Mesodermal cell (in vitro differentiated cells): ENCODE data around the gene CALCB. TPM values are rescaled to one million over a fixed set of nuclear protein-coding genes. Genes with fewer than 3 reads are reported as not detected.
A peak's percentile ranks its signal among the peaks of the same experiment; 100 is the strongest.
"Not testable (repeated sequence)": the region's sequence is repeated elsewhere in the genome, so short reads cannot be mapped to it uniquely, and the experiment has no call there.

Experiments
- H3K27ac ChIP-seq: 2 replicates; pipeline ENCODE4 v1.7.0; 2013; ENCODE audit warnings: mild to moderate bottlenecking, low read depth, low read length, moderate library complexity; ENCODE audit not compliant: severe bottlenecking
- H3K36me3 ChIP-seq: 2 replicates; pipeline ENCODE4 v1.7.1; 2013; ENCODE audit warnings: mild to moderate bottlenecking, low read length, moderate library complexity; ENCODE audit not compliant: control insufficient read depth, insufficient read depth
- H3K4me1 ChIP-seq: one replicate; pipeline ENCODE4 v1.7.1; 2013; ENCODE audit warnings: mild to moderate bottlenecking, low read length; ENCODE audit not compliant: insufficient read depth, control insufficient read depth, poor library complexity, severe bottlenecking
- H3K4me3 ChIP-seq: 2 replicates; pipeline ENCODE4 v1.7.0; 2013; ENCODE audit warnings: low read length, control low read depth, mild to moderate bottlenecking; ENCODE audit not compliant: insufficient read depth, poor library complexity, severe bottlenecking; ENCODE audit errors: extremely low read depth
- H3K9me3 ChIP-seq: 2 replicates; pipeline ENCODE4 v1.7.1; 2013; ENCODE audit warnings: mild to moderate bottlenecking, low read length, moderate library complexity; ENCODE audit not compliant: control insufficient read depth
- WGBS, 2 experiments: methylation state at CpG; one replicate each; pipeline ENCODE4 v1.1.5; 2013; ENCODE audit warnings: missing lambda C conversion rate in 2 of 2; ENCODE audit not compliant: insufficient coverage in 2 of 2; 5-methylcytosine and 5-hydroxymethylcytosine counted together
- polyA plus RNA-seq, 2 experiments: library from polyadenylated mRNA; stranded (reverse); fragments of 50-300 nt; gene quantifications; one replicate each; pipeline ENCODE4 v1.2.3, GENCODE V29; 2013

The CALCB gene, protein sequence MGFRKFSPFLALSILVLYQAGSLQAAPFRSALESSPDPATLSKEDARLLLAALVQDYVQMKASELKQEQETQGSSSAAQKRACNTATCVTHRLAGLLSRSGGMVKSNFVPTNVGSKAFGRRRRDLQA
- 4.4 TPM for polyA plus RNA-seq (2013, experiment 1 of 2)
- polyA plus RNA-seq (2013, experiment 2 of 2): 2.6 TPM

DNA sequence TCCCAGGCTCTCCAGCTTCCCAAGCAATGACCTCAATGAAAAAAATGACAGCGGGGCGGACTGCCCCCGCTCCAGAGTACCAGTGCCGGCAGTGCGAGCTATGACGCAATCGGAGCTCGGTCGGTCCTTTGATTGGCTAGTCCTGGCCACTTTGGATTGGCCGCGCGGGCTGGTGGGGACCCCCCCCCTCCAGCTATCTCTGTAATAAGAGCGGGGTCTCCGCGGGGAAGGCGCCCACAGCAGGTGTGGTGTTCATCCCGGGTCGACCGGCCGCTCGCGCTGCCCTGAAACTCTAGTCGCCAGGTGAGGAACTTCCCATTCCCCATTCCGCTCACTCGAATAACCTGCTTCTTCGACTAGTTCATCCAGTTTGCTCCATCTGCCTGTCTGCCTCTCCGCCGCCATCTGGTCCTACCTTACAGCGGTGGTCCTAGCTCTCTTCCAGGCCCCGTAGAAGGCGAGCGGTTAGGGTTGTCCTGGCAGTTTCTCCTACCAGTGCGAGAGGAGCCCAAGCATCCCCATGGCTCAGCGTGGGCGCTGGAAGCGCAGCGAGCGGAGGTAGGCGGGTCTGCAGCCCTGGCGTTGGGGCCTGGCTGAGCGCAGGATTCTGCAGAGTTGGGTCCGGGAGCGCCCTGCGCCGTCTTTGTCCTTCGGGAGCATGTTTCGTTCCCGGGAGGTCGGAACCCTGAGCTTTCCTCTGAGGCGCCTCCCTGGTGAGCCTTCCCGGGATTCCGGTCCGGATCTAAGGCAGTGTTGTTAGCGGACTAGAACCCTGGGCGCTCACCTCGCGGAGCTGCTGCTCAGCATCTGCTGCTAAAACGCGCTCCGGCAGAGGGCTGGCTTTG is at the start of gene CALCB:
Gene CALCB (plus strand): TSS at position 233 of the 845 bp plus-strand sequence. CDS start 1,126 bp downstream, outside the sequence.
- H3K9me3 ChIP-seq: no peaks in the 10 kb centered on the region
- H3K36me3 ChIP-seq: no peaks in the 10 kb centered on the region
- 1 to 3% methylated on average over 31 to 59 of the region's 60 CpGs for WGBS, 2 experiments
- H3K4me3 ChIP-seq: peak within 1 kb of the TSS; percentile 34
- H3K27ac ChIP-seq: no peak within 1 kb of the TSS
- H3K4me1 ChIP-seq: peaks cover 3% of the 10 kb centered on the region

DNA sequence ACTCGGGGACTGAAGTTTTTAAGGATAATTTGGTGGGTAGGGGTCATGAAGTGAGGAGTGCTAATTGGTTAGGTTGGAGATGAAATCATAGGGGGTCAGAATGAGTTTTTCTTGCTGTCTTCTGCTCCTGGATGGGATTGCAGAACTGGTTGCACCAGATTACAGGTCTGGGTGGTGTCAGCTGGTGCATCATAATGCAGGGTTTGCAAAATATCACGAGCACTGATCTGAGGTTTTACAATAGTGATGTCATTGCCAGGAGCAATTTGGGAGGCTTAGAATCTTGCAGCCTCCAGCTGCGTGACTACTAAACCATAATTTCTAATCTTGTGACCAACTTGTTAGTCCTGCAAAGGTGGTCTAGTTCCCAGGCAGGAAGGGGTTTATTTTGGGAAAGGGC is 46.4 kb upstream of the CALCB start:
- Histone ChIP-seq H3K36me3 (no peaks in the 10 kb centered on the region), H3K27ac (no peak overlapping the region), H3K9me3 (no peaks in the 10 kb centered on the region), H3K4me3 (no peak overlapping the region), H3K4me1 (no peaks in the 10 kb centered on the region)
- WGBS, 2 experiments: 71% methylated on average over 2 of the region's 3 CpGs; no CpG with 5 or more reads in 1 of the 2 experiments

DNA sequence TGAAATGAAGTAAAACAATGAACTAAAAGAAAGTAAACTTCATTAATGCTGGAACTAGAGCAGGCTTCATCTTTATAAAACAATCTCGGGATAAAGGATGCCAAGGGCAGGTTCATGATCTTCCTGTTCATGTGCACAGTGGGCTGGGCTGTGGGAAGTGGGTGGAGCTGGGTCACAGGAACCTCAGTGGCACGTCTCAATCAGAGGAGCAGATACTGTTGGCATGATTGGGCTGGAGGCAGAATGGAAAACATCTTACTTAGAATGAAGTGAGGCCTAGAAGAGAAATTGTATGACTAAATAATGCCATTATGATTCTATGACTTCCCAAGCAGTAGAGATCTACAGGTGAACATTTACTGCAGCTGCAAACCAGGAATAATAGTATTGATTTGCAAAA is 45.4 kb upstream of the CALCB start:
- H3K9me3 ChIP-seq: no peaks in the 10 kb centered on the region
- H3K4me1 ChIP-seq: no peaks in the 10 kb centered on the region
- no peaks in the 10 kb centered on the region for H3K36me3 ChIP-seq
- H3K27ac ChIP-seq: no peak overlapping the region
- WGBS, 2 experiments: 73 to 82% methylated on average over 1 to 2 of the region's 2 CpGs
- H3K4me3 ChIP-seq: no peak overlapping the region

DNA sequence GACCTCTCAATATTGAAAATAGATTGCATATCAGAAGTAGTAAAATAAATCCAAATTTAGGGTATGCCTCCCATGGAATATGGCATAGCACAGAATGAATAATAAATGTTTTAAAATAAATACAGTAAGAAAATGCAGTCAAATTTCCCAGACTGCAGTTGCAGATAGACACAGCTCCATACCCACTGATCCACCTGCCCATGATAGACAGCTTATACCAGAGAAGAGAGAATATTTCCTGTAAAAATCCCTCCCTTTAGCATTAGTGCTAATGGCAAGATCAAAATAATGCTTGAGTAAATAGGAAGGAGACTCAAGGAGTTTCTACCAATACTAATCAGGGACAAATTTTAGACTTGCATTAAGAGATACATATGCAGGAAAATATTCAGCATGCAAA is 45.0 kb upstream of the CALCB start:
- Histone ChIP-seq H3K36me3 (no peaks in the 10 kb centered on the region), H3K4me3 (no peak overlapping the region), H3K4me1 (no peaks in the 10 kb centered on the region), H3K9me3 (no peaks in the 10 kb centered on the region), H3K27ac (no peak overlapping the region)

DNA sequence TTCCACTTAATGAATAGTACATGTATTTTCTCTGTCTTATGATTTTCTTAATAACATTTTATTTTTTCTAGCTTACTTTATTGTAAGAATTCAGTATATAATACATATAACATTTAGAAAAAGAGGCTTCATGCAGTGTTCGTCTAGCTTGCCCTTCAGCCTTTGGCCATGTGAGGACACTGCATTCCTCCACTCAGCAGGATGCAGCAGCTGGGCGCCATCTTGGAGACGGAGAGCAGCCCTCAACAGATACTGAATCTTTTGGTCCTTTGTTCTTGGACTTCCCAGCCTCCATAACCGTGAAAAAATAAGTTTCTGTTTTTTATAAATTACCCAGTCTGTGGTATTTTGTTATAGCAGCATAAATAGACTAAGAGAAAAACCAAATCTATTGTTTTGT is 41.4 kb upstream of the CALCB start:
- not testable (repeated sequence) for H3K36me3 ChIP-seq, H3K4me3 ChIP-seq, H3K27ac ChIP-seq, H3K9me3 ChIP-seq, H3K4me1 ChIP-seq
- WGBS, 2 experiments: 80% methylated on average over 2 of the region's 4 CpGs; no CpG with 5 or more reads in 1 of the 2 experiments

DNA sequence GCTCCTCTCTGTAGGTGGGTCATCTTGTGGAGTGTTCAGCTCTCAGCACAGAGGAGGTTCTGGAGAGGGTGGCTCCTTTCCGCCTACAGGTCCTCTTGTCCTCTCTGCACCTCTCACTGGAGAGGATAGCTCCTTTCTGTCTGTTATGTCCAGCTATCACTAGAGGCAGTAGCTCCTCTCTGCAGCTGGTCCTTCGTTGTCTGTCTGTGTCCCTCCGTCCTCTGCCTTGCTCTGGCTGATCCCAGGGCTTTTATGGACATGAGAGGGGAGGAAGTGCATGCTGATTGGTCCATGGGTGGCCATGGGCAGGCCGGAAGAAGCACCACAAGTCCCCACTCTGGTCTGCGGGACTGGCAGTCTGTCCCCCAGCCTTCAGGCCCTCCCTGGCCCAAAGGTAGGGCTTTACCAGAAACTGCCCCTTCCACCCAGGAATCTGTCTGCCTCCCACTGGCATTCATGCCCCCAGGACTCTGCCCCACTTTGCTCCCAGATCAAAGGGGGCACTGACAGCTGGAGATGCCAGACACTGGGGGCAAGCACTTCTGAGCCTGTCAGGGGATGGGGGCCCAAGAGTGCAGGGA is 38.6 kb upstream of the CALCB start:
- Histone ChIP-seq H3K27ac (no peak overlapping the region), H3K9me3 (no peaks in the 10 kb centered on the region), H3K4me3 (no peak overlapping the region), H3K4me1 (no peaks in the 10 kb centered on the region), H3K36me3 (no peaks in the 10 kb centered on the region)
- 82 to 88% methylated on average over 2 to 4 of the region's 5 CpGs for WGBS, 2 experiments

DNA sequence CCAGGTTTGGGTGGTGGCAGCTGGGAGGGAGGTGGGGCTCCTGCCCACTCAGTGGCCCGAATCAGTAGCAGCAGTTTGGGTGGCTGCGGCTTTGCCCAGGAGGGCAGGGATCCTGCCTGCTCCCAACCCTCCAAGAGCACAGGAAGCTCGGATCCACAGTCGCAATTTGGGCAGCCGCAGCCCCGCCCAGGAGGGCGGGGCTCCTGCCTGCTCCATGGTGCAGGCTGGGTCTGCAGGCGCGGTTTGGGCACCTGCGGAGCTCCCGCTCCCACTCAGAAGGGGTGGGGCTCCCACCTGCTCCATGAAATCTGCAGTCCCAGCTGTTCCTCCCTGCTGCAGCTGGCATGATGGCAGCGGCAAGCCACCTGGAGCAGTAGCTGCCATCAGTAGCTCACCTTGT is 38.1 kb upstream of the CALCB start:
- Histone ChIP-seq H3K36me3 (no peaks in the 10 kb centered on the region), H3K9me3 (no peaks in the 10 kb centered on the region), H3K27ac (no peak overlapping the region), H3K4me1 (no peaks in the 10 kb centered on the region), H3K4me3 (no peak overlapping the region)
- 68 to 71% methylated on average over 9 to 12 of the region's 12 CpGs for WGBS, 2 experiments

DNA sequence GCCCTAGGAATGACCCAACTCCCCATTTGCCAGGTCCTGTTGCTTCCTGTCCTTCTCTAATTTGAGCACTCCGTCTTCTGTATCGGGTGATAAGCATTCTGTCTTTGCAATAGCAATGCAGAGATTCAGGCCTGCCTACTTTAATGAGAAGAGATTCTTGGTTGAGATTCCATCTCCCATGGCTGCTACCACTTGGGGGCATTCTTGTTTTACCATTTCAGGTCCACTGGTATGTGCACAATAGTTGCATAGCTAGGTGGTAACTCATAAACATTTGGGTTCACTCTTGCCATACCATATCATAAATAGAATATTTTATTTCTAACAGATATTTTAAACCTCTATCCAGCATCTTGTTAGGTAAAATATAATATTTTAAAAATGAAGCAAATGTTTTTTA is 34.4 kb upstream of the CALCB start:
- WGBS, 2 experiments: 94% methylated on average over 2 of the region's 2 CpGs; no CpG with 5 or more reads in 1 of the 2 experiments

DNA sequence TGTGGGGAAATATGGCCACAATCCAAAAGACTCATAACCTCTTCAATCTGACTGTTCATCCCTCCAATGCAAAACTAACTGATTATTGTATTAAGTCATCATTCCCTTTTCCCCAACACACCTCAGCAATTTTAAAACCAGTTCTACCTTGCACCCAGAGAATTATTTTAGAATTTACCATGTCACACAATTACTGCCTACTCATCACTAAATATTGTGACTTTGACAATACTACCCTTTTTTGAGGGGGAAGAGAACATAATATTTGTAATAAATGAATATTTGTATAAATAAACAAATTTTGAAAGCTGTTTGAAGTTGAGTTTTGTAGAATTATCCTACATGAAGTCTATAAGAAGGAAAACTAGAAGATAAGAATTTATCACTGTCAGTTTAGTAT is 28.2 kb upstream of the CALCB start:
- Histone ChIP-seq H3K27ac (no peak overlapping the region), H3K4me3 (no peak overlapping the region), H3K36me3 (no peaks in the 10 kb centered on the region), H3K9me3 (no peaks in the 10 kb centered on the region), H3K4me1 (no peaks in the 10 kb centered on the region)

More for the DNA sequence above, 34.4 kb upstream of the CALCB start:
- H3K4me1 ChIP-seq: no peaks in the 10 kb centered on the region
- no peak overlapping the region for H3K4me3 ChIP-seq
- no peaks in the 10 kb centered on the region for H3K36me3 ChIP-seq
- H3K27ac ChIP-seq: no peak overlapping the region
- H3K9me3 ChIP-seq: no peaks in the 10 kb centered on the region

DNA sequence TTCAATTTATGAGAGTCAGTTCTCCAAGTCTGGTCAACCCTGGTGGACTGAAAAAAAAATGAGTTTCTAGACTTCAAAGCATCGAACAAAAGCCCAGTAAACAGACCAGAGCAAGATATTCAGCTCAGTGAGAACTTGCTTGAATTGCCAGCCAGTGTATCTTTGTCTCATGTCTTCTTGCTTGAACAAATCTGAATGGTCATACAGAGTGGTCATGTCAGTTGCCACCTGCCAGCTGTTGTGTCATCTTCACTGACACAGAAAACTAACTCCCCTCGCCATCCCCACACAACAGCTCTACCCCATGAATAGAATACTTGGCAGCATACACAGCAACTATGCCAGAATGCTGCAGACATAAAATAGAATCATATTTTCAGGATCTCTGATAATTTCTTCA is 27.5 kb upstream of the CALCB start:
- Histone ChIP-seq H3K27ac (no peak overlapping the region), H3K4me1 (no peaks in the 10 kb centered on the region), H3K36me3 (no peaks in the 10 kb centered on the region), H3K4me3 (no peak overlapping the region), H3K9me3 (no peaks in the 10 kb centered on the region)
- WGBS, 2 experiments: 85 to 90% methylated on average over 2 of the region's 2 CpGs

DNA sequence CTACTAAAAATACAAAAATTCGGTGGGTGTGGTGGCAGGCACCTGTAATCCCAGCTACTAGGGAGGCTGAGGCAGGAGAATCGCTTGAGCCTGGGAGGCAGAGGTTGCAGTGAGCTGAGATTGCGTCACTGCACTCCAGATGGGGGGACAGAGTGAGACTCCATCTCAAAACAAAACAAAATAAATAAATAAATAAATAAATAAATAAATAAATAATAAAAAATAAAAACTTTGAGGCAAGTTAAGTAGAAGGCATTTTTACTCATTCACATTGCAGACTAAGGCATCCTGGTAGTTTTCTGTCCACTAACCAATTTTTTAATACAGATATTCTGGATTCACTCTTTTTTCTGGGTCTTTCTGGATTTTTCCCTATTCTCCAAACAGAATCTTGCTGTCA is 26.7 kb upstream of the CALCB start:
- H3K4me3 ChIP-seq, H3K9me3 ChIP-seq, H3K4me1 ChIP-seq, H3K27ac ChIP-seq, H3K36me3 ChIP-seq: not testable (repeated sequence)
- WGBS, 2 experiments: 77 to 100% methylated on average over 1 to 2 of the region's 3 CpGs
